Pancreas (tissue), 10 donors: Measurements from ENCODE around the gene RGS8. TPM values are rescaled to one million over a fixed set of nuclear protein-coding genes. Genes with fewer than 3 reads are reported as not detected.

Experiments used
- ATAC-seq, 4 donors: fragments of 200-7000 bp; cut with Tn5 transposase; one replicate each; pipeline versions ENCODE4 v1.8.0 to v1.9.1; 2020; ENCODE audit warnings: mild to moderate bottlenecking in 4 of 4, moderate library complexity in 4 of 4
- DNase-seq, 6 donors: peaks; one replicate each; pipeline ENCODE4 v3.0.0-alpha.2; 2020
- FAIRE-seq: peaks from 2 replicates; lab custom pipeline; 2012; peaks lifted over from hg19 to GRCh38; lab: Jason Lieb, UNC
- H3K27ac ChIP-seq, 4 donors: fragments of 200-600 bp; sonication (generic); 1 replicate in 3 of 4; 2 replicates in 1 of 4; pipeline versions ENCODE4 v1.5.0 to v1.8.0; 2020
- H3K27me3 ChIP-seq, 4 donors: fragments of 200-600 bp; one replicate each; pipeline ENCODE4 v1.8.0; 2021
- H3K36me3 ChIP-seq, 3 donors: fragments of 200-600 bp; sonication (generic) in 1 of 3; one replicate each; pipeline versions ENCODE4 v1.5.0 to v1.8.0; 2020 to 2021
- H3K4me1 ChIP-seq, 3 donors: fragments of 200-600 bp; one replicate each; pipeline ENCODE4 v1.8.0; 2021
- H3K4me3 ChIP-seq, 4 donors: fragments of 200-600 bp; sonication (generic) in 2 of 4; one replicate each; pipeline versions ENCODE4 v1.5.0 to v1.8.0; 2020 to 2021
- H3K9me3 ChIP-seq, 4 donors: fragments of 200-600 bp; one replicate each; pipeline ENCODE4 v1.8.0; 2021
- WGBS, 2 donors: extraction: QIAGEN DNeasy Blood & Tissue Kit; methylation state at CpG; one replicate each; pipeline ENCODE4 v1.1.7; 2013; 5-methylcytosine and 5-hydroxymethylcytosine counted together
- intact Hi-C, 3 donors: fragments of 100-400 bp; cut with DNase I; formaldehyde crosslinking; loops; one replicate each; pipeline versions ENCODE4 v1.11.1 to v1.14.2; 2022
- polyA plus RNA-seq, 2 donors: library from polyadenylated mRNA; stranded (reverse); fragments of 200-250 nt; gene quantifications; one replicate each; pipeline ENCODE4 v1.2.3, GENCODE V29; 2013
- total RNA-seq, 6 donors: library from RNA; stranded (reverse); fragmentation: NEBNext Ultra II Directional in 4 of 6; extraction: Animal tissue kit (Norgen Biotek cat#: 25700) in 4 of 6; gene quantifications; one replicate each; pipeline versions ENCODE4 v1.2.1 to v1.2.4, GENCODE V29; 2021 to 2023
- TF ChIP-seq, protein P1 (sequence below), 4 donors: fragments of 200-600 bp; sonication (generic) in 3 of 4; IDR thresholded peaks; one replicate each; pipeline versions ENCODE4 v1.5.0 to v1.8.0; 2021; ENCODE audit warnings: antibody characterized with exemption in 4 of 4
- donor health status: healthy with polysubstance abuse.
- donor health status: DM: no; HTN: no; CAD: no; lungs with moderate emphysema.
- donor health status: DM: no; HTN: no; CAD: no.
- donor health status: control.
- donor health status: control.
- donor health status: Bipolar disorder and iron deficiency.
- donor health status: DM: yes; HTN: yes; CAD: no.
- donor health status: DM: no; HTN: no; CAD: no.
- donor health status: DM: no; HTN: no; CAD: no.
- donor health status: DM: yes; HTN: yes; CAD: no.

RGS8 gene, protein sequence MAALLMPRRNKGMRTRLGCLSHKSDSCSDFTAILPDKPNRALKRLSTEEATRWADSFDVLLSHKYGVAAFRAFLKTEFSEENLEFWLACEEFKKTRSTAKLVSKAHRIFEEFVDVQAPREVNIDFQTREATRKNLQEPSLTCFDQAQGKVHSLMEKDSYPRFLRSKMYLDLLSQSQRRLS
- total RNA-seq (not detected), polyA plus RNA-seq (under 1 TPM in 1 of 2 donors, not detected in 1; 0.02 TPM)

DNA sequence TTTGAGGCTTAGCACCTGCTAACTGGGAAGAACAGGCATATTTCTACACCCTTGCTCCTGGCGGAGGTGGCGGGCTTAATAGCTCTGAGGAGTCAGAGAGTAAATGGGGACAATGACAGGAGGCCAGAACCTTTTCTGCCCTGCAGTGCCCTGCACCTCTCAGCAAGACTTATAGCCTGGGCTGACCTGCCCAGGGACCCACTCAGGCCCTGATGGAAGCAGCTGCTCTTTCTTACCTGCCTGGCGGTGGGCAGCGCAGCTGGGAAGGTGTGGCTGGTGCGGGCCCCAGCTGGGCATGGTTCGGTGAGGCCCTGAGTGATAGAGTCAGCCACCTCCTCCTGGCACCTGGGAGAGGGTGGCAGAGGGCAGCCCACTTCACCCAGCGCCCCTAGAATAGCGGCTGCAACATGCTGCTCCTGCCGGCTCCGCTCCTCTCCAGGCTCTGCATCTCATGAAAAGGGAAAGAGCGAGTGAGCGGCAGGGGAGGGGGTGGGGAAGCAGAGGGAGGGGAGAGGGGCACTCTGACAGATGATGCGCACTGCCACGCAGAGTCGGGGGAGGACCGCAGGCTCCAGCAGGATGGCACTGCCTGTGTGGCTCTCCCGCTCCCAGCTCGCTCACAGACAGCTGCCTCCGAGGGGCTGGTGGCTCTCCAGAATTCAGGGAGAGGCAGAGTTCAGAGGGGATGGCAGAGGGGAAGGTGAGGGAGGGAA is at the start of gene RGS8:
TSS of gene RGS8 (minus strand) at position 472 of the 713 bp plus-strand sequence. CDS start 14,938 bp downstream, outside the sequence.
- 80 to 82% methylated on average over 19 of the region's 19 CpGs for WGBS, 2 donors
- H3K4me1 ChIP-seq = no peaks in the 10 kb centered on the region
- no peak for ATAC-seq

DNA sequence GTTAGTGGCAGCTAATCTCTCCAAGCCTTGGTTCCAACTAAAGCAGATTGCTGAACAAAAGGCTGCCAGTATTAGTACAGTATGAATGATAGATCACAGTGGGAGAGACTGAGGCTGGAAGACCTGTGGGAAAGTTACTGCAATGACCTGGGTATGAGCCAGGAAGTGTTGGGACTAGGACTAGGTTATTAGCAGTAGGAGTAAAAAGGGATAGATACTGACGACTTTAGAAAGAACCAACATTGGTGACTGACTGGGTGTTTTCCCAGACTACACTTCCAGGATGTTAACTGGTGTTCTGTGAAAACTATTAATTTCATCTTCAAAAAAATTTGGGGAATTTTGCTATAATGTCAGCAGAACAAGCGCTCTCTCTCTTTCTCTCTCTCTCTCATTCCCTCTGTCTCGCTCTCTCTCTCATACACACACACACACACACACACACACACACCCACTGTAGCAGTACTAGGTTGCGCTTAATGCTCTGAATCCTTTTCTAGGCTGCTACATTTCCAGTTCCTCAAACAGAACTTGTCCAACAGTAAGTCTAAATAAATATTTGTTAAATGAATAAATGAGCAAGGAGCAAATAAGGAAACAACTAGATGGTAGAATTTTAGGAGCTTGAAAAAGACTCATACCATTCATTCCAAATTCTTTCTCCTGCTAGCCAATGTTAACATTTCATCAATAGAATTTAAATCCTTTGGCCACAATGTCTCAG is 47.6 kb upstream of the RGS8 start:
- intact Hi-C loops = no loop called here
- Histone ChIP-seq H3K4me3 (no peak overlapping the region), H3K27me3 (no peaks in the 10 kb centered on the region), H3K27ac (no peak overlapping the region), H3K36me3 (no peaks in the 10 kb centered on the region), H3K9me3 (no peaks in the 10 kb centered on the region), H3K4me1 (no peaks in the 10 kb centered on the region)
- ATAC-seq (no peak), FAIRE-seq (no peak), DNase-seq (no peak)
- TF ChIP-seq, protein P1, sequence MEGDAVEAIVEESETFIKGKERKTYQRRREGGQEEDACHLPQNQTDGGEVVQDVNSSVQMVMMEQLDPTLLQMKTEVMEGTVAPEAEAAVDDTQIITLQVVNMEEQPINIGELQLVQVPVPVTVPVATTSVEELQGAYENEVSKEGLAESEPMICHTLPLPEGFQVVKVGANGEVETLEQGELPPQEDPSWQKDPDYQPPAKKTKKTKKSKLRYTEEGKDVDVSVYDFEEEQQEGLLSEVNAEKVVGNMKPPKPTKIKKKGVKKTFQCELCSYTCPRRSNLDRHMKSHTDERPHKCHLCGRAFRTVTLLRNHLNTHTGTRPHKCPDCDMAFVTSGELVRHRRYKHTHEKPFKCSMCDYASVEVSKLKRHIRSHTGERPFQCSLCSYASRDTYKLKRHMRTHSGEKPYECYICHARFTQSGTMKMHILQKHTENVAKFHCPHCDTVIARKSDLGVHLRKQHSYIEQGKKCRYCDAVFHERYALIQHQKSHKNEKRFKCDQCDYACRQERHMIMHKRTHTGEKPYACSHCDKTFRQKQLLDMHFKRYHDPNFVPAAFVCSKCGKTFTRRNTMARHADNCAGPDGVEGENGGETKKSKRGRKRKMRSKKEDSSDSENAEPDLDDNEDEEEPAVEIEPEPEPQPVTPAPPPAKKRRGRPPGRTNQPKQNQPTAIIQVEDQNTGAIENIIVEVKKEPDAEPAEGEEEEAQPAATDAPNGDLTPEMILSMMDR (IDR thresholded peaks at IDR 0.05) = no peak
- 63 to 69% methylated on average over 4 of the region's 4 CpGs for WGBS, 2 donors

More for the DNA sequence above, at the start of gene RGS8:
- no peak within 1 kb of the TSS for H3K27ac ChIP-seq
- no peaks in the 10 kb centered on the region for H3K9me3 ChIP-seq
- intact Hi-C loops = no loop called here
- H3K27me3 ChIP-seq = no peaks in the 10 kb centered on the region
- TF ChIP-seq, protein P1 (IDR thresholded peaks at IDR 0.05) = no peak
- no peak within 1 kb of the TSS for H3K4me3 ChIP-seq
- DNase-seq (no peak), FAIRE-seq (no peak)
- H3K36me3 ChIP-seq = no peaks in the 10 kb centered on the region

DNA sequence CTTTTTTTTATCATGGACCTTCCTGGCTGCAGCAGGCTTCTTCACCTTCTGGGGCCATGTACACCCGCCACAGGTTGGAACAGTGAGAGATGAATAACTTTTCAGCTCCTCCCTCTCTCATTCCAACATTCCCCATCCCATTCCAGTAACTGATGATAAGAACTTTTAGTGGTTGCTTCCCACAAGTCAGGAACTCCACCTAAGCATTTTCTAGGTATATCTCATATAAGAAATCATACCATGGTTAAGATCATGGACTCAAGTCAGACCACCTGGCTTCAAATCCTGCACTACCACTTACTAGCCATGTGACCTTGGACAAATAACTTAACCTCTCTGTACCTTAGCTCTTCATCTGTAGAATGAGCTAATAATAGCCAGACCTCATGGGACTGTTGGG is 42.5 kb upstream of the RGS8 start:
- TF ChIP-seq, protein P1 (IDR thresholded peaks at IDR 0.05) = no peak
- H3K4me1 ChIP-seq = no peaks in the 10 kb centered on the region
- FAIRE-seq (no peak), DNase-seq (no peak), ATAC-seq (no peak)
- H3K27me3 ChIP-seq = no peaks in the 10 kb centered on the region
- intact Hi-C loops = no loop called here
- H3K27ac ChIP-seq = no peak overlapping the region
- H3K4me3 ChIP-seq = no peak overlapping the region
- 94 to 95% methylated on average over 1 of the region's 1 CpG for WGBS, 2 donors
- H3K9me3 ChIP-seq = no peaks in the 10 kb centered on the region
- no peaks in the 10 kb centered on the region for H3K36me3 ChIP-seq

DNA sequence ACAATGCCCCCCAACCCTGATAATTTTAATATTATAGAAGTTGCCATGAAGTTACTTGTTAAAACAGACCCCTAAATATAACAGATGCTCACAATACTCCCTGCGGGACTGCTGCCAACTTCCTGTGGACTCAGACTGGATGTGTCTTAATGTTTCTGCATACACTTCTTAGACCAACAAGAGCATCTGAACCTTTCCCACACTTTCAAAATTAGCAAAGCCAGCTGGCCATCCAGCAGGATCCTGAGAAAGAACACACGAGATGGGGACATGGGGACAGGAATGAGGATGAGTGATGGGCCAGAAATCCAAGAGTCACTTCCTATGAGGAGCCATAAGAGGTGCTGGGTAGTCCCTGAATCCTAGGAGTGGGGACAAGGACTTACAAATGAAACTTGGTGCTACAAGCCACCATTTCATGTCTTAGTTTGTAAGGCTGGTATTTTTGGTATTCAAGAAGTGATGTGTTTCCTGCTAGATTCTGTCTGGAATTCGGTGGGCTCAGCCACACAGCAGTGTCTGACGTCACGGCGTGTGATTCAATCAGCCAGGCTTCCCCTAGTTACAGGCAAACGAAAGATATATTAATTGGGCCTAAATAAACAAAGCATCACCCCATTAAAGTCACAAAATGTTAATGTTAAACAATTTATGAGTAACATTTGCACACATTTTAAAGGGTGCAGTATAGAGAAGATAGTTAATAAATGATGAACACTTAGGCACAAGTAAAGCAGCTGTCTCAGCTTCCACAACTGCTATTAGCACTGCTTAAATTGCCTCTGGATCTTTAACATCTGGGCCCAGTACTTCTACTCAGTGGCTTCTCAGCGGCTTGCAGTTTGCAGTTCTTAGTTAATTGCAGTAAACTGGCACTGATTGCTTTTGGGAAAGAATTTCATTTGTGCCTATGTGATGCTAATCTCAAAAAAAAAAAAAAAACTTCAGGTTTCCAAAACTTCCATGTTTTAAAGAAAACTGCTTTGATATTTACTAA is 41.2 kb upstream of the RGS8 start:
- no peak overlapping the region for H3K27ac ChIP-seq
- ATAC-seq (no peak), DNase-seq (no peak), FAIRE-seq (no peak)
- TF ChIP-seq, protein P1 (IDR thresholded peaks at IDR 0.05) = no peak
- WGBS, 2 donors = 67 to 68% methylated on average over 8 of the region's 8 CpGs
- no peak overlapping the region for H3K4me3 ChIP-seq
- no peaks in the 10 kb centered on the region for H3K27me3 ChIP-seq
- intact Hi-C loops = no loop called here
- H3K9me3 ChIP-seq = no peaks in the 10 kb centered on the region
- H3K36me3 ChIP-seq = no peaks in the 10 kb centered on the region
- no peaks in the 10 kb centered on the region for H3K4me1 ChIP-seq
